GDM1 (cell line): Measurements from ENCODE around the gene OR5A2.
"Not testable (repeated sequence)": the region's sequence is repeated elsewhere in the genome, so short reads cannot be mapped to it uniquely, and the experiment has no call there.

ENCODE experiments used
- DNase-seq: peaks from one replicate; lab custom pipeline; 2025; lab: John Stamatoyannopoulos, UW

OR5A2 gene, protein sequence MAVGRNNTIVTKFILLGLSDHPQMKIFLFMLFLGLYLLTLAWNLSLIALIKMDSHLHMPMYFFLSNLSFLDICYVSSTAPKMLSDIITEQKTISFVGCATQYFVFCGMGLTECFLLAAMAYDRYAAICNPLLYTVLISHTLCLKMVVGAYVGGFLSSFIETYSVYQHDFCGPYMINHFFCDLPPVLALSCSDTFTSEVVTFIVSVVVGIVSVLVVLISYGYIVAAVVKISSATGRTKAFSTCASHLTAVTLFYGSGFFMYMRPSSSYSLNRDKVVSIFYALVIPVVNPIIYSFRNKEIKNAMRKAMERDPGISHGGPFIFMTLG

DNA sequence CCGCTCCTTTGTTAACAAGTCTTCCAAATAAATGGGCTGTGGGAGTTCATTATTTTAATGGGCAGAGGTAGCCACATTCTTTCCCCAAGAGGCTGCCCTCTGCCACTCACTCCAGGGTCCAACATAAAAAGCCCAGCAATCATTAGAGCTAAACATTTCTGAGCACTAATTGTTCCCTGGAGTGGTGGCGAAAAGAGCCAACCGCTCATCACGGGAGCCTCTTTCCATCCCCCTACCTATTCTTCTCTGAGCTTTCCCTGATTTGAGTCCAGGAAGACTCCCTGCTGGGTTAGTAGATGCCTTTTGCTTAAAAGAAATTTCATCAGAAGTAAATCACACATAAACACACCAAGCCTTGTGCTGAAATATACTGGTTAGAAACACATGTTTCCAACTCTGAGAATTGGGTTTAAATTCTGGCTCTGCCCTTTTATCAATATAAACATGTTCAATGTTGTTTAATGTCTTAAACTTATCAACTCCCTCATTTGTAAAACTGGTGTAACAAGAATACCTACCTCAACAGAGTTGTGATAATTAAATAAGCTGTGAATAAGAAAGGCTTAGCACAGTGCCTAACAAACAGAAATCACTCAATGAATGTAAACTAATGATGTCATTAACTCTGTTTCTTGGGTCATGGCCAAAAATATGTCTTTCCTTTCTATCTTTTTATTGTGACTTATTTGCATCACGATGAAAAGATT, at the start of gene OR5A2:
Gene OR5A2, minus strand, starts transcription at position 53 of the 707 bp plus-strand sequence. CDS start 3,460 bp downstream, outside the sequence.
- no peak for DNase-seq

DNA sequence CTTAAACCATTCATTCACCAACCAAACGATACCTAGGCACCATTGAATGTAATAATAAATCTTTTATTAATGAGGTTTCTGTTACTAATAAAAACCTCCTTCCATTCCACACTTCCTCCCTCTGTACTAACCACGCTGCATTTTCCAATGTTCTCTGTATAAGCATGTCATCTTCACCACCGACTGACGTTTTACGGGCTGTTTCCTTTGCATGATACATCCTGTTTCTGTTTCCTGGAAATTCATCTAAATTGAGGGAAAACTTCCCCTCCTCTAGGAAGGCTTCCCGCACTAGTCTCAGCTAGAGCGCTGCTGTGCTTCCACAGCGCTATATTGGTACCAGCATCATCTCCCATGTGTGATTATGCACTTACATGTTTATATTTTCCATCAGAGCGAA, 49.0 kb upstream of the OR5A2 start:
- no peak for DNase-seq

DNA sequence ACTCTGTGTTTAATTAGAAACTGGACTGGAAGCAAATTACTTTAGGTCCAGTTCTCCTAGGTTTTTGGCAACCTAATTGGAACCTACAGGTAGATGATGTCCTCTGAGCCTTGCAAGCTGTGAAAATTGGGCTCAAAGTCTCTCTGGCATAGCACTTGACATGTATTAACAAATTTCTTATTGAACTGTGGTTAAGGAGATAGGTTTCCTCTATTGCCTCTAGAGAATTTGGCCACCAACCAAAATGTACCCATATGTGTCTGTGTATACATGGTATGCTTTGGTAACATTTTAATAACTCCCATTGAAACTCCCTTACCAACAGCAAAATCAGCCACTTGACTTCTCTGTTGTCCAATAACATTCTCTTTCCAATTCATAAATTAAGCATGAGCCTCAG, 46.8 kb upstream of the OR5A2 start, which contains the start of gene OR4D10:
Gene OR4D10, plus strand, starts transcription at position 301 of the 400 bp plus-strand sequence. CDS start 4,115 bp downstream, outside the sequence.
- DNase-seq = no peak

DNA sequence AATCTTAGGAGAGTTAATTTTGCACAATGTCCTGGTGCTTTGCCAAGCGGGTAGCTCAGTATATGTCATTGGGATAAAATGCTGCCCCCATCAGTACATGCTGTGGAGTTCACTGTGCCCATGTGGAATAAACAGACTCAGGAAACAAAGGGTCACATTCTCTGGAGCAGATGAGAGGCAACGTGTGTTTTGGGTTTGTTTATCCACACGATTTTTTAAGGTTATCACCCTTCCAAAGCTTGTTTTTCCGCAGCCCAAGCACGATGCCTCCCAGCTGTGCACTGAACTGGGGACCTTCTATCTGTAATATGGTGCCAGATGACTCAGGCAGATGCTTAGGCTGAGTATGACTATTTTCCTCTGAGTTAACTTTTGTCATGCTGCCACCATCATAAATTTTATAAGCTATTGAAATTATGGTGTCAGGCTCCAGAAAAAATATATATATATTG, 37.0 kb upstream of the OR5A2 start:
- no peak for DNase-seq

DNA sequence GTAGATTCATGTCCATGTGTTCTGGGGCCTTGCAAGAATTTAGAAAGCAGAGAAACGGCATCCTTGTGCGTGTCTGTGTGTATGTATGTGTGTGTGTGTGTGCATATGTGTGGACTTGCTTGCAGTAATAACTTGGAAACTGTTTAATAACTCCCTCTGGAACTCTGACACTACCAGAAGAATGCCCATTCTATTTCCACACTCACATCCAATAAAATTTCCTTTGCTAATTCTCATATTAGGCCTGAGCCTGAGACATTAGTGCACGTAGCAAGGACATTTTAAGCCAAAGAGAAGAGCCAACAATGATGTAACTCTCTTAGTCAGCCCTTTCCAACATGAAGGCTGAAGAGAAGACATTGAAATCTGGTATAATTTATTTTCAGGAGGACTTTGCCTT, 33.7 kb upstream of the OR5A2 start:
- no peak for DNase-seq

DNA sequence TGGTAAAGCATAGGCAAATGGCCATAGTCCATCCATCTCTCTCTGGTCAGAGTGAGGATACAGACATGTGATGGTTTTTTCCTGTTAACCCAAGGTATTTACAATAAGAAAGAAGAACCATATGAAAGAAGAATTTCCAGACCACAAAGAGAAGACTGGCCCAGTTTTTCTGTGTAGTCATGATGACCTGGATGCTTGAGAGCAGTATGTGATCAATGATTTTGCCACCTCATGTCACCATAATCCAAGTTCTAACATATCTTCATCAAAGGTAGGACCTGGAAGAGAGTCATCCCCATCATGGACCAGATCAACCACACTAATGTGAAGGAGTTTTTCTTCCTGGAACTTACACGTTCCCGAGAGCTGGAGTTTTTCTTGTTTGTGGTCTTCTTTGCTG, 30.4 kb upstream of the OR5A2 start, which contains the start of gene OR4D6:
Gene OR4D6, plus strand, starts transcription at position 301 of the 400 bp plus-strand sequence. Its CDS starts 0 bp downstream, at position 301.
- DNase-seq = no peak

DNA sequence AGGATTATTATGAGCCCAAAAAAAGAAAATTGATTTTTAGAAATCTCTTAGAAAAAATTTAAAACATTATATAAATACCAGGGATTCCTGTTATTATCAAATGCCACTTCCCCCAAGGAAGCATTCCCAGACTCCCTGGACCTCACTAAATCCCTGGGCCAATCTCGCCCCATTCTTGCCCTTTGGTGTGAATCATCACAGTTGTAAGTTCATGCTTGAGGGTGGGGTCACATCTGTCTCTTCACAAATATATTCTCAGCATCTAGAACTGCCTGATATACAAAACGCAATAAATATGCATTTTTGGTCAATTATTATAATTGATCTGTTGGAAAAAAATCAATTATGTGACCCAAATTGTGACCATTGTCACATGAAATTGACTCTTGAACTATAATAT, 22.3 kb upstream of the OR5A2 start:
- no peak for DNase-seq

DNA sequence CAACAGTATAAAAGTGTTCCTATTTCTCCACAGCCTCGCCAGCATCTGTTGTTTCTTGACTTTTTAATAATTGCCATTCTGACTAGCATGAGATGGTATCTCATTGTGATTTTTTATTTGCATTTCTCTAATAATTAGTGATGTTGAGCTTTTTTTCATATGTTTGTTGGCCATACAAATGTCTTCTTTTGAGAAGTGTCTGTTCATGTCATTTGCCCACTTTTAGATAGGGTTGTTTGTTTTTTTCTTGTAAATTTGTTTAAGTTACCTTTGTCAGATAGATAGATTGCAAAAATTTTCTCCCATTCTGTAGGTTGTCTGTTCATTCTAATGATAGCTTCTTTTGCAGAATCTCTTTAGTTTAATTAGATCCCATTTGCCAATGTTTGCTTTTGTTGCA, 19.4 kb upstream of the OR5A2 start:
- DNase-seq = not testable (repeated sequence)

DNA sequence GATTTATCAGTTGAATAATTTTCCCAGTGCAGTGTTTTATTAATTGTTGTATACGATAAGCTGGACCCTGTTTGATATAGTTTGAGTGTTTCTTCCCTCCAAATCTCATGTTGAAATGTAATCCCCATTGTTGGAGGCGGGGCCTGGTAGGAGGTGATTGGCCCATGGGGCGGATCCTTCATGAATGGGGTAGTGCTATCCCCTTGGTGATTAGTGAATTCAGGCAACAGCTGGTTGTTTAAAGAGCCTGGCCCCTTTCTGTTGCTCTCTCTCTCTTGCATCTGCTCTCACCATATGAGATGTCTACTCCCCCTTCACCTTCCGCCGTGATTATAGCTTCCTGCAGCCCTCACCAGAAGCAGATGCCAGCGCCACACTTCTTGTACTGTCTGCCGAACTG, 11.6 kb upstream of the OR5A2 start:
- no peak for DNase-seq

DNA sequence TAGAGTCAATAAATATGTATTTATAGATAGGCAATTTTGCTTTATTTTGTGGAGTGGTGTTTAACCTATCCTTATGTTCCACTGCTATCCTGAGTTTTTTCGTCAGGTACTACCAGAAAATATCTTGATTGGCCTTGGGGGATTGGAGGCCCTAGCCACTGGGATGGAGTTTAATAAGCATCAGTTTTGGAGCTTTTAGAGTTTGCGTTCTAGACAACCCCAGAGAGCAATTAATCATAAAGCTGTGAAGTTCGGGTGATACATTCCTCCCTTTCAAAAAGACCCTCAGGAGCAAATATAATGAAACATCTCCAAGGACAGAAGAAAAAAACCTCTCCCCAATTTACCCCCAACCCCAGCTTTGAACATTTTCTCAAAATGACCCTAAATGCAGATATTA, 10.0 kb upstream of the OR5A2 start, which contains the start of gene OR5A1:
Gene OR5A1, plus strand, starts transcription at position 301 of the 400 bp plus-strand sequence. CDS start 6,700 bp downstream, outside the sequence.
- no peak for DNase-seq

DNA sequence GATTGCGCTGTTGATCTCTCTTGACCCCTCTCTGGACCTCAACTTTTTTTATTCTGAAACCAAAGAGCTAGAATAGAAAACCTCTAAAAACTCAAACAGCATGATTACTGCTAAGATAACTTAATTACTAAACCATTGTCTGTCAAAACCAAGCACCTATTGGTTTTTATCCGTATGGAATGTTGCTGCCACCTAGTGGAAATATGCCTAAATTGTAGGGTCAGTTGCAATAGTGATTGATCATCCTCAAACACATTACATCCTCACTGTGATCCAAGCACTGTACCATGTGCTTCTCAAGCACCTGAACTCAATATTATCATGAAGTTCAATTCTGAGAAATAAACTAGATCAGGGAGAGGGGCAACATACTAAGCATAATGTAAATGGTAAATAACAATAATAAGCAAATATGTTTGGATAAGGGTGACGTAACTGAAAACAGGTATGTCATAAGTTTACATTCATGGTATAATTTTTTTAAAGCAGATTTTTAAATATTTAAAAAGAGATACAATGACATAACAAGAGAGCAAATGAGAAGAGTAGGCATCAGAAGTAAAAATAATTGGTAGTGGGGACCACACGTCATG, 3.8 kb upstream of the OR5A2 start:
- peak; percentile 30 for DNase-seq

DNA sequence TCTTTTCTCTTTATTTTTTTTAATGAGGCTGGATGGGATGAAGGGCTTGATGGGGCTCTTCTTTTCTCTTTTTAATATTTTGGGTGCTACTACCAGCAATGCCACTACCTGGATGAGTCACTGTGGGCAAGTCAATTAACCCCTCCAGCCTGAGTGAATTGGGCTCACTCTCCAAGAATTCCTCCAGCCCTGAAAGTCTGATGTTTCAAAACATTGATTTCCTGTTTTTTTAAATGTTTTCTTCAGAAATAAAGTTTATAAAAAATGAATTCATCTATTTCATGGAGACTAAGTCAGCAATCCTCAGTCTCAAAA, 812 bp upstream of the OR5A2 start:
- DNase-seq = no peak

DNA sequence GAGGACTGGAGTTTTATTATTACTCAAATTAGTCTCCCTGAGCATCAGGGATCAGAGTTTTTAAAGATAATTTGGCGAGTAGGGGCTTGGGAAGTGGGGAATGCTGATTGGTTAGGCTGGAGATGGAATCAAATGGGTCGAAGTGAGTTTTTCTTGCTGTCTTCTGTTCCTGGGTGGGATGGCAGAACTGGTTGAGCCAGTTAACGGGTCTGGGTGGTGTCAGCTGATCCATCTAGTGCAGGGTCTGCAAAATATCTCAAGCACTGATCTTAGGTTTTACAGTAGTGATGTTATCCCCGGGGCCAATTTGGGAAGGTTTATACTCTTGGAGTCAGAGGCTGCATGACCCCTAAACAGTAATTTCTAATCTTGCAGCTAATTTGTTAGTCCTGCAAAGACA, 1.1 kb downstream of the OR5A2 start:
- DNase-seq = no peak

DNA sequence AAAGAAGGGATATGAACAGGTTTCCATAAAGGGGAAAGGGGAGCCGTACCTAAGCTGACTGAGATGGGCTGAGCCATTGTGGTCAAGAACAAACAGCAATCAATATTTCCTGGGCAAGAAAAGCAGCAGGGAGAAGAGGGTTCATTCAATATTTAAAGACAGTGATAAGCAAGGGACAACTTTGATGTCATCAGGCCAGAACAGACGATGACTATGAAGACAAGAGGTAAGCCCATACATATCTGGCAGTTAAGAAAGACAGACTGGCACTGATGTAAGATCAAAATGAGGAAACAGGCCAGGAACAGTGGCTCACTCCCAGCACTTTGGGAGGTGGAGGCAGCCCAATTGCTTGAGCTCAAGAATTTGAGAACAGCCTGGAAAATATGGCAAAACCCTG, 2.4 kb downstream of the OR5A2 start:
- no peak for DNase-seq

DNA sequence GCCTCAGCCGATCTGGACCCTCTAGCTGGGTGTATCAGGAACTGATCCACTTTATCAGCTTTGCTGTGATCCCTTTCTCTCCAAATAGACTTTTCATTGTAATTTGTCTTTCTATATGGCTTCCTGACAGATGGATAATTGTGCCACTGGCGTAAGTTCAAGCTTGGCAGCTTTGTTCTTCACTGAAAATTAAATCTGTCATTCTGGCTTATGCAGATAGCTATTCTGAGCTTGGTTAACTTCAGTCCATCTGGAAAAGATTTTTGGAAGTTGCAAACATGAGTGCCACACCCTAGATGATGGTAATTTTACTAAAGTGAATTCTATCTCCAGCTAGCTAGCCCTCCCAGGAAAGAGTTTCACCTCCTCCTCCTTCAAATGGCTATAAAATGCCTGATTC, 8.1 kb downstream of the OR5A2 start:
- no peak for DNase-seq

DNA sequence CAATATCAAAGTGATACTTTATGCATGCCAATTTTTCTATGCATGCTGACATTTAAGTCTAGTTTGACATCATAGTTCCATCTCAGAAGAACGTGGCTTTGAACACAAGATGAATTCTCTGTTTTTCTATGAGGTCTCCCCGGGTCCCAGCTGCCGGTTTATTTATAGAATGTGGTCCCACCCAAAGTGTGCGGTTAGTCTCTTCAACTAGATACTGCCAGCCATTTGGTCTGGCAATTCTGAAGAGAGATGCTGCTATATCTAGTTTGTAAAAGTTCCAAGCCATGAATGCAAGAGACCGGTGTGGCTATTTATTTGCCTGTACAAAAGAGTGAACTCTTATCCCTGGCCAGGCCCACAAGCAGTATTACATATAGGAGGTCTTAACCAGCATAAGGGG, 9.2 kb downstream of the OR5A2 start:
- no peak for DNase-seq

DNA sequence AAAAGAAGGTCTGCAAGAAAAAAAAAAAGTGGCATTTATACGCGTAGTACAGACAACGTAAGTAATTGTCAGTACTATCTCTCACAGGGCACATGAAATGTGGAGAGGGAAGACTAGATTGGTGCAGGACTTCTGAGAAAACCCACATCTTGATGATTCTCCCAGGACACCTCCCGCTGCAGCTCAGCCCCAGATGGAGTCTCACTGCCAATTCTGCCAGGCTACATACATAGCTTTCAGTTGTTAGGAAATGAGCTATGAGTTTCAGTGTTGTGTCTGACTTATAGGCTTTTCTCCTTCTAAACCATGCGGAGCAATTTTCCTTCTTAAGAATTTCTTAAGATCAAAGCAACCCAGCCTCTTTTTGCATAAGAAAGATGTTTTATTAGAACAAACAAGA, 9.6 kb downstream of the OR5A2 start:
- no peak for DNase-seq

DNA sequence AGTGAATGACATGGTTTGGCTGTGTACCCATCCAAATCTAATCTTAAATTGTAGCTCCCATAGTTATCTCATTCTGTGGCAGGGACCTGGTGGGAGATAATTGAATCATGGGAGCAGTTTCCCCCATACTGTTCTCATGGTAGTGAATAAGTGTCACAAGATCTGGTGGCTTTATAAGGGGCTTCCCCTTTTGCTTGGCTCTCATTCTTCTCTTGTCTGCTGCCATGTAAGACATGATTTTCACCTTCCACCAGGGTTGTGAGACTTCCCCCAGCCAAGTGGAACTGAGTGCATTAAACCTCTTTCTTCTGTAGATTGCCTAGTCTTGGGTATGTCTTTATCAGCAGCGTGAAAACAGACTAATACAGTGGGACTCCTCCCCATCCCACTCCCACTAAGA, 11.1 kb downstream of the OR5A2 start:
- no peak for DNase-seq

DNA sequence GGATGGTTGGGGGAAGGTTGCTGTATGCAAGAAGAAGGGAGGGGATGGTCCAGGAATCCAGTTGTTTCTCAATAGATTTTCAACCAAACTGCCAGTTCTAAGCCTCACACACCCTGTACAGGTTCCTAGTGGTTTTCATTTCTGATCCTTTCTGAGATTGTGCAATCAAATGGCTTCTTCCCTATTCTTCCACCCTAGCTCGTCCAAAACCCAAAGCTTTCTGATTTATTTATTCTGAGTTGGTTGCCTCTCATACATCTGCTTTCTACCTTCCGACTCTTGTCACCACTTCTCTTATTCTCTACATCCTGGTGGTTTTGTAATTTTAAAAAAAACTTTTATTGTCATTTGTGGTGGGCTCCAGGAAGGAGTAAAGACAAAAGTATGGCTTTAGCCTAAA, 12.6 kb downstream of the OR5A2 start:
- peak; percentile 23 for DNase-seq

DNA sequence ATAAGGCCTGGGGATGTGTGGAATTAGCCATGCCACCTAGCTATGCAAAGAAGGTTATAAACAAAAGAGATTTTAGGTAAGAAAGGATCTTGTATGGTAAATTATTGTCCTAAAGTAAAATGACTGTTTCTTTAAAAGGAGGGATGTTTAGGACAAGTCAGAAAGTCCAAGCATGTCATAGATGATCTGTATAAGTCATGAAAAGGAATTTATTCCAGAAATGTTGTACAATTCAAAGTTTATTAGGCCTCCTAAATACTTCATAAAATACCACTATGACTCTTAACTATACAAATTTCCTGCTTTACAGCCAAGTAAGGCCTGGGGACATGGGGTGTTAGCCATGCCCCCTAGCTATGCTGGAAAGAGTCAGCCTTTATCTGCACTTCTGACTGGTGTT, 22.7 kb downstream of the OR5A2 start:
- no peak for DNase-seq

DNA sequence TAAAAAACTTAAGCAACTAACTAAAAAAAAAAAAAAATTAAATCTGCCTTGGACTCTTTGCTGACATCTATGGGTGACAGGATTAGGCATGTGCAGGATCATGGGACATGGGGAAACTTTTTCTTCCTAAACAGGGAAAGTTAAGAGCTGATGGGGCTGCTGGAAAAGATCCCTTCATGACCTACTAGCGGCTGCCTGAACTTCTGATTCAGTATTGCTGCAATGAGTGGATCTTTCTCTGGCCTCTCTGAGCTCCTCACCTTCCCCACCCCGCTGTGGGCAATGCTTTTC, 25.0 kb downstream of the OR5A2 start:
- no peak for DNase-seq

DNA sequence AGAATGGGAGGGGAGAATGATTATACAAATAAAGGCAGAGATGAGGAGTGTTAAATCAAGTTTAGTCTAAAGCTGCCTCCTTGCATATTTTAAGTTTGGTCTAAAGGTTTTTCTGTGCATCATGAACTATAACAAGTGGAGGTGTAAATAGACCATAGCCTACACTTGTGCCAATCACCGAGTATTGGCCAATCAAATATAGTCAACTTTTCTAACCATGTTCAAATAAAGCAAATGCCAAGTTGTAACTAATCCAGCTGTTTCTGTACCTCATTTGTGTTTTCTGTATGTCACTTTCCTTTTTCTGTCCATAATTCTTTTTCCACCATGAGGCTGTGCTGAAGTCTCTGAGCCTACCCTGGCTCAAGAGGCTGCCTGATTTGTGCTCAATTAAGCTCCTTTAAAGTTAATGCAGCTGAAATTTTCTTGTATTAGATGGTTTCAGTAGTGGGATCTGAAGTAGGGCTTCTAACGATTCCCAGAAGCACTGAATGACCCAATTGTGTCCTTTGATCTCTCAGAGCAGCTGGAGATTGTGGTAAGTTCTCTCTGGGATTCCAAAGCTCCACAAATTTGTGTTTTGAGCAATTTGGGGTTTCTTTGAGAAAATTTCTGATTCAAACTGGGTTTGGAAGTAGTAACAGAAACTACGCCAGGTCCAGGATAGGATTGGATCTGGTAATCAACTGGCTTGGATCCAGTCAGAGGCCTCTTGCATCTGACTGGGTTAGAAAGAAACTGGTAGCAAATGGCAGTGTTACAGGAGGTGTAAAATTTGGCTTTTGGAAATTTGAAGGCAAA, 25.6 kb downstream of the OR5A2 start:
- DNase-seq = no peak
